HEK293 (cell line): ENCODE data around the gene UNC5CL.
"Not testable (repeated sequence)": the region's sequence is repeated elsewhere in the genome, so short reads cannot be mapped to it uniquely, and the experiment has no call there.

Experiments used
- CTCF ChIA-PET: fragments of 350-600 bp; formaldehyde crosslinking; extraction: SDS; loops from one replicate; lab custom pipeline; 2021; ENCODE audit warnings: antibody characterized with exemption; lab: Yijun Ruan, JAX
- POLR2A ChIA-PET: fragments of 300-600 bp; formaldehyde crosslinking; extraction: SDS; loops from one replicate; lab custom pipeline; 2020; ENCODE audit warnings: antibody characterized with exemption, inconsistent platforms; lab: Yijun Ruan, JAX
- H3K27ac ChIP-seq: fragments of 200-500 bp; sonication (Bioruptor generic); 2 replicates; pipeline ENCODE4 v1.5.1; 2014; ENCODE audit warnings: low read depth, low read length, control low read depth, inconsistent platforms; ENCODE audit errors: extremely low read depth
- H3K36me3 ChIP-seq, 2 experiments: fragments of 200-500 bp in 1 of 2; sonication (Bioruptor generic) in 1 of 2; 1 replicate in 1 of 2; 2 replicates in 1 of 2; pipeline ENCODE4 v1.5.1; 2014 to 2017; ENCODE audit warnings: inconsistent platforms in 2 of 2, low read length in 2 of 2; ENCODE audit not compliant: control insufficient read depth in 2 of 2, insufficient read depth in 1 of 2
- H3K4me1 ChIP-seq: fragments of 200-500 bp; sonication (Bioruptor generic); 2 replicates; pipeline ENCODE4 v1.5.1; 2014; ENCODE audit warnings: mild to moderate bottlenecking, low read length, inconsistent platforms; ENCODE audit not compliant: control insufficient read depth, insufficient read depth
- H3K4me3 ChIP-seq: 2 replicates; pipeline ENCODE4 v1.5.1; 2011; ENCODE audit warnings: low read depth, mild to moderate bottlenecking, control low read depth, low read length, moderate library complexity
- H3K9me3 ChIP-seq: fragments of 200-500 bp; sonication (Bioruptor generic); 2 replicates; pipeline ENCODE4 v1.5.1; 2014; ENCODE audit warnings: low read depth, low read length, inconsistent platforms; ENCODE audit not compliant: control insufficient read depth, insufficient read depth
- EGR2 ChIP-seq: fragments of 450-650 bp; formaldehyde crosslinking; IDR thresholded peaks from 2 replicates; pipeline ENCODE4 v1.5.1; 2016; ENCODE audit warnings: low read depth, missing biosample characterization, missing genetic modification characterization
- GLI2 ChIP-seq: fragments of 450-650 bp; formaldehyde crosslinking; IDR thresholded peaks from 2 replicates; pipeline ENCODE4; 2017; ENCODE audit warnings: missing biosample characterization, missing genetic modification characterization, low read depth, borderline replicate concordance
- GLI4 ChIP-seq: fragments of 450-650 bp; formaldehyde crosslinking; IDR thresholded peaks from 2 replicates; pipeline ENCODE4 v1.5.1; 2016; ENCODE audit warnings: missing biosample characterization, missing genetic modification characterization
- HOXC10 ChIP-seq: sonication (generic); formaldehyde crosslinking; IDR thresholded peaks from 2 replicates; pipeline ENCODE4 v1.8.1; 2023; ENCODE audit warnings: mild to moderate bottlenecking, missing genetic modification reagents
- OVOL3 ChIP-seq: fragments of 450-650 bp; formaldehyde crosslinking; IDR thresholded peaks from 2 replicates; pipeline ENCODE4 v1.5.1; 2016; ENCODE audit warnings: missing biosample characterization, missing genetic modification characterization
- SCRT2 ChIP-seq: fragments of 450-650 bp; formaldehyde crosslinking; IDR thresholded peaks from 2 replicates; pipeline ENCODE4 v1.5.1; 2016; ENCODE audit warnings: missing biosample characterization, missing genetic modification characterization
- SP7 ChIP-seq: fragments of 450-650 bp; formaldehyde crosslinking; IDR thresholded peaks from 2 replicates; pipeline ENCODE4 v1.5.1; 2016; ENCODE audit warnings: missing biosample characterization, missing genetic modification characterization
- ZBTB8A ChIP-seq: fragments of 450-650 bp; formaldehyde crosslinking; IDR thresholded peaks from 2 replicates; pipeline ENCODE4 v1.5.1; 2016; ENCODE audit warnings: missing biosample characterization, missing genetic modification characterization
- ZNF146 ChIP-seq: fragments of 450-650 bp; formaldehyde crosslinking; IDR thresholded peaks from 2 replicates; pipeline ENCODE4 v1.5.1; 2016; ENCODE audit warnings: missing biosample characterization, missing genetic modification characterization
- ZNF239 ChIP-seq: fragments of 450-650 bp; formaldehyde crosslinking; IDR thresholded peaks from 2 replicates; pipeline ENCODE4 v1.5.1; 2016; ENCODE audit warnings: missing biosample characterization, missing genetic modification characterization
- ZNF24 ChIP-seq: fragments of 450-650 bp; formaldehyde crosslinking; IDR thresholded peaks from 2 replicates; pipeline ENCODE4 v1.5.1; 2016; ENCODE audit warnings: missing biosample characterization, missing genetic modification characterization
- ZNF416 ChIP-seq: fragments of 450-650 bp; formaldehyde crosslinking; IDR thresholded peaks from 2 replicates; pipeline ENCODE4 v1.5.1; 2016; ENCODE audit warnings: missing biosample characterization, missing genetic modification characterization
- ZNF560 ChIP-seq: fragments of 450-650 bp; formaldehyde crosslinking; IDR thresholded peaks from 2 replicates; pipeline ENCODE4 v1.5.1; 2017; ENCODE audit warnings: missing biosample characterization, missing genetic modification characterization, borderline replicate concordance
- ZNF571 ChIP-seq: fragments of 450-650 bp; formaldehyde crosslinking; IDR thresholded peaks from 2 replicates; pipeline ENCODE4 v1.5.0; 2017; ENCODE audit warnings: missing biosample characterization, missing genetic modification characterization
- ZNF76 ChIP-seq: fragments of 450-650 bp; formaldehyde crosslinking; IDR thresholded peaks from 2 replicates; pipeline ENCODE4; 2016; ENCODE audit warnings: low read depth, missing biosample characterization, missing genetic modification characterization, borderline replicate concordance
- ZNF776 ChIP-seq: fragments of 450-650 bp; formaldehyde crosslinking; IDR thresholded peaks from 2 replicates; pipeline ENCODE4 v1.5.0; 2017; ENCODE audit warnings: missing biosample characterization, missing genetic modification characterization, borderline replicate concordance
- TF ChIP-seq, protein P1 (sequence below): fragments of 450-650 bp; formaldehyde crosslinking; IDR thresholded peaks from 2 replicates; pipeline ENCODE4 v1.5.1; 2016; ENCODE audit warnings: missing biosample characterization, missing genetic modification characterization

The UNC5CL gene

DNA sequence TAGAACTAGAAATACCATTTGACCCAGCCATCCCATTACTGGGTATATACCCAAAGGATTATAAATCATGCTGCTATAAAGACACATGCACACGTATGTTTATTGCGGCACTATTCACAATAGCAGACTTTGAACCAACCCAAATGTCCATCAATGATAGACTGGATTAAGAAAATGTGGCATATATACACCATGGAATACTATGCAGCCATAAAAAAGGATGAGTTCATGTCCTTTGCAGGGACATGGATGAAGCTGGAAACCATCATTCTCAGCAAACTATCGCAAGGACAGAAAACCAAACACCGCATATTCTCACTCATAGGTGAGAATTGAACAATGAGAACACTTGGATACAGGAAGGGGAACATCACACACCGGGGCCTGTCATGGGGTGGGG is 23.2 kb downstream of the UNC5CL start:
- H3K36me3 ChIP-seq, H3K27ac ChIP-seq, H3K9me3 ChIP-seq, H3K4me3 ChIP-seq, POLR2A ChIA-PET, H3K4me1 ChIP-seq: not testable (repeated sequence)
- peak; percentile 94 for TF ChIP-seq ZNF146 (tag by site-specific recombination)
- TF ChIP-seq, protein P1, sequence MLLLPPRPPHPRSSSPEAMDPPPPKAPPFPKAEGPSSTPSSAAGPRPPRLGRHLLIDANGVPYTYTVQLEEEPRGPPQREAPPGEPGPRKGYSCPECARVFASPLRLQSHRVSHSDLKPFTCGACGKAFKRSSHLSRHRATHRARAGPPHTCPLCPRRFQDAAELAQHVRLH (tag by site-specific recombination) = 0 out of 2 replicates have a peak, but pooled peaks have one; percentile 48
- CTCF ChIA-PET = interaction anchor here (1.1 kb wide), 1 partner anchor 18 kb away, joined by 3 read pairs; no protein-coding TSS in a partner anchor

GRCh38 chr6:41014780-41015179 is 24.2 kb downstream of the UNC5CL start:
- Histone ChIP-seq H3K9me3 (no peaks in the 10 kb centered on the region), H3K4me3 (no peak overlapping the region), H3K36me3 (no peaks in the 10 kb centered on the region), H3K4me1 (peaks cover 4% of the 10 kb centered on the region; the same call in 1 of the 2 replicates), H3K27ac (no peak overlapping the region)
- CTCF ChIA-PET = interaction anchor here (0.6 to 4.3 kb wide), 8 partner anchors 9 to 1547 kb away, joined by 3 to 24 read pairs (median 3); no protein-coding TSS in a partner anchor
- POLR2A ChIA-PET = no interaction called here
- TF ChIP-seq OVOL3 (tag by site-specific recombination) = no peak

DNA sequence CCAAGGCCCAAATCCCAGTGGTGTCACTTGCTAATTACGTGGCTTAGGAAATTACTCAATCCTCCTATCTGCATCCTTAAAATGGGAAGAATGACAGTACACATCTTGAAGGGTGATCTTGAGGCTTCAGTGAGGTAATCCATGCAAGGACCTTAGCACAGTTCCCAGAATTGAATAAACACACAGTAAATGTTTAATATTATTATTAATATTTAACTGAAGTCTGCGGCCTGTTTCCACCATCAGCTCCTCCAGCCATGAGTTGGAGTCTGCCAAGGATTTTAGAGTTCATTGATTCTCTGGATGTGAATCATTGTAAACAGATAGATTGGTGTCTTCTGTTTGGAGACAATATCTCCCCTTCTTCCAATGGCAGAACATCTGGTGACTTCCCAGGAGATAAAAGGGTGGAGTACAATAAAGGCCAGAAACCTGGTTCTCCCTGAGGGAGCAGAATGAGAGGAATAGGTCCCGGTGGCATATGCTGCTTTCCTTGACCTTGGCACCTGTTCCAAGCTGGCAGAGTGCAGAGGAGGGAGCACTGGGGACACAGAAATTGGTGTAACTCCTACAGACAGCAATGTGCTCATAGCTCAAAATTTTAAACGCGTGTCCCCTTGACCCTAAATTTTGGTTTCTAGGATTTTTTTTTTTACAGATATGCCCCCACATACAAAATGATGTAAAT is 25.4 kb downstream of the UNC5CL start:
- Histone ChIP-seq H3K27ac (no peak overlapping the region), H3K4me1 (peaks cover 4% of the 10 kb centered on the region; the same call in 1 of the 2 replicates), H3K4me3 (no peak overlapping the region), H3K9me3 (no peaks in the 10 kb centered on the region), H3K36me3 (no peaks in the 10 kb centered on the region)
- POLR2A ChIA-PET = no interaction called here
- CTCF ChIA-PET = interaction anchor here (0.7 to 4.3 kb wide), 4 partner anchors 10 to 27 kb away, joined by 3 to 24 read pairs (median 7); no protein-coding TSS in a partner anchor
- no peak for TF ChIP-seq ZNF571 (tag by site-specific recombination)
- no peak for TF ChIP-seq ZNF76 (tag by site-specific recombination)

DNA sequence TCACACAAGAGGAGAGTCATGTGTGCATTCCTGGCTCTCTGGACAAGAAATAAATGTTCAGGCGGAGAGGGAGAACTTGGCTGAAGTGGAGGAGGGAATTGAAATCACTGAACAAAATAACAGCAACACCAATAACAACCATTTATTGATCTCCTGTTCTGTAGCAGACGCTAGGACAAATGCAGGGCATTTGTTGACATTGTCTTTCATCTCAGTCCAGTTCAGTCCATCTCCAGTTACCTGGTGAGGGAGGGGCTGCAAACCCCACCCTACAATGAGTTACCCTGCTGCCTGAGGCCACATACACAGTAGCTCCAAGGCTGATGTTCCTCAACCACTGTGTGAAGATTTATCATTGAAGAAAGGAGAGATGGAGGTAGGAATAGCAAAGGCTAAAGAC is 27.3 kb downstream of the UNC5CL start:
- Histone ChIP-seq H3K36me3 (no peaks in the 10 kb centered on the region), H3K4me1 (no peaks in the 10 kb centered on the region), H3K9me3 (no peaks in the 10 kb centered on the region), H3K27ac (no peak overlapping the region), H3K4me3 (no peak overlapping the region)
- no peak for TF ChIP-seq SP7 (tag by site-specific recombination)
- TF ChIP-seq ZNF24 (tag by site-specific recombination) = no peak
- TF ChIP-seq ZBTB8A (tag by site-specific recombination) = no peak
- TF ChIP-seq ZNF239 (tag by site-specific recombination) = no peak
- TF ChIP-seq ZNF416 = no peak
- TF ChIP-seq ZNF776 (tag by site-specific recombination) = no peak
- no peak for TF ChIP-seq GLI2 (tag by site-specific recombination)
- no peak for TF ChIP-seq EGR2 (tag by site-specific recombination)
- TF ChIP-seq GLI4 (tag by site-specific recombination) = no peak
- ChIA-PET CTCF (interaction anchor here (0.6 to 4.3 kb wide), 4 partner anchors 8 to 121 kb away, joined by 3 to 24 read pairs (median 6); no protein-coding TSS in a partner anchor), POLR2A (no interaction called here)

DNA sequence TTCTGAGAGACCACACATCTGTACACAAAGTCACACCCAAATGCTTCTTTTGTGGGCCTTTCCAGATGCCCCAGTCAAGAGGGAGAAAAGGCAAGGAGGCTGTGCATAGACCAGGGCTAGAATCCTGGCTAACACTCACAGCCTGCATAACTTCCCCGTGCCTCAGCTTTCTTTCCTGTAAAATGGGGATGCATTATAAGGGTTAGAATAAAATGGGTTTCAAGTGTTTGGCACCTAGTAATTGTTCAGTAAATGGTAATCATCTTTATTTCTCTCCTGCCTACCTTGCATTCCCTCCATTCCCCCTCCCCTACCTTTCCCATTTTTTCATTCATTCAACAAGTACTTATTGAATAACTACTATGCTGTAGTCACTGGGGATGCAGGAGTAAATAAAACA is 29.4 kb downstream of the UNC5CL start:
- no peaks in the 10 kb centered on the region for H3K4me1 ChIP-seq
- CTCF ChIA-PET = interaction anchor here (1.0 to 3.9 kb wide), 6 partner anchors 10 to 325 kb away, joined by 3 to 35 read pairs (median 8); no protein-coding TSS in a partner anchor
- POLR2A ChIA-PET = no interaction called here
- H3K9me3 ChIP-seq = no peaks in the 10 kb centered on the region
- no peaks in the 10 kb centered on the region for H3K36me3 ChIP-seq
- H3K4me3 ChIP-seq = no peak overlapping the region
- no peak overlapping the region for H3K27ac ChIP-seq
- no peak for TF ChIP-seq ZNF560
- peak; percentile 12; the same call in 1 of the 2 replicates for TF ChIP-seq SCRT2 (tag by site-specific recombination)
- no peak for TF ChIP-seq HOXC10 (CRISPR knock-in tag)
